AG20443 (cell line): ENCODE results near the gene NOL4L.

Experiments
- DNase-seq: peaks from one replicate; pipeline ENCODE4 v3.0.0; 2012; ENCODE audit warnings: low spot score, mixed read lengths

Gene NOL4L

GRCh38 chr20:32483351-32484224 lies 101.5 kb downstream of the NOL4L start:
- peak; percentile 82 for DNase-seq

DNA sequence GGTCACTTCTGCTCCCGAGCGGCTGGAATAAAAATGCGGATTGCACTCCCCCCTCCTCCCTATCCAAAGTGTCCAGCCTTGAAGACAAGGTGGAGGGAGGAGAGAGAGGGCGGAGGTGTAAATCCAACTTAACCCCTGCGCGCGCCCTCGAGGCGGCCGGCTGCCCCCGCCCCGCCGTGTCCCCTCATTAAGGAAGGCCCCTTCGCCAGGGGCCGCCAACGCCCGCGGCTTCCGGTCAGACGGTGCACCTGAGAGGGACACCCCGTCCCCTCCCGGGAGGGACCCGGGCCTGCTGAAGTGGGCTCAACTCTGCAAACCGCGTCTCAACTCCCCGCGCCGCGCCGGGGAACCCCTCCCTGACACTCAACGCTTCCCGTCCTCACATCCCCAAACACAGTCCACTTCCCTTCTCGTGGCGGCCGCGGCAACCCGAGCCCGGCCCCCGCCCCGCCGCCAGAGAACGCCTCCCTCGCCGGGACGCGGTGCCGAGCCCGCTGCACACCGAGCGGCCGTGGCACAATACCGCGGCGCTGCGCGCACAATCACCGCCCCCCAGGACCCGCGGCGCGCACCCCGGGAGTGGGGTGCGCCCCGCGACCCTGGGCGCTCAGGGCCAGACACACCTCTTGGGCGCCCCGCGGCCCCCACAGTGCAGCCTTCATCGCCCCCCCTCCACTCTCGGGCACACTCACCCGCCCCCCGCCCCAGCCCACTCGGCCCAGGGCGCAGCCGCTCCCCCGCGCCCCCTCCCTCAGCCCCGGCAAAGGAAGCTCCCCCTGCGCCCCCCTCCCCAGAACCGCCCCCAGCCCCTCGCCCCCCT lies 102.5 kb downstream of the NOL4L start:
- peak; percentile 59 for DNase-seq

GRCh38 chr20:32482143-32482441 lies 103.0 kb downstream of the NOL4L start:
- no peak for DNase-seq

GRCh38 chr20:32481311-32482142 lies 103.6 kb downstream of the NOL4L start:
- no peak for DNase-seq

DNA sequence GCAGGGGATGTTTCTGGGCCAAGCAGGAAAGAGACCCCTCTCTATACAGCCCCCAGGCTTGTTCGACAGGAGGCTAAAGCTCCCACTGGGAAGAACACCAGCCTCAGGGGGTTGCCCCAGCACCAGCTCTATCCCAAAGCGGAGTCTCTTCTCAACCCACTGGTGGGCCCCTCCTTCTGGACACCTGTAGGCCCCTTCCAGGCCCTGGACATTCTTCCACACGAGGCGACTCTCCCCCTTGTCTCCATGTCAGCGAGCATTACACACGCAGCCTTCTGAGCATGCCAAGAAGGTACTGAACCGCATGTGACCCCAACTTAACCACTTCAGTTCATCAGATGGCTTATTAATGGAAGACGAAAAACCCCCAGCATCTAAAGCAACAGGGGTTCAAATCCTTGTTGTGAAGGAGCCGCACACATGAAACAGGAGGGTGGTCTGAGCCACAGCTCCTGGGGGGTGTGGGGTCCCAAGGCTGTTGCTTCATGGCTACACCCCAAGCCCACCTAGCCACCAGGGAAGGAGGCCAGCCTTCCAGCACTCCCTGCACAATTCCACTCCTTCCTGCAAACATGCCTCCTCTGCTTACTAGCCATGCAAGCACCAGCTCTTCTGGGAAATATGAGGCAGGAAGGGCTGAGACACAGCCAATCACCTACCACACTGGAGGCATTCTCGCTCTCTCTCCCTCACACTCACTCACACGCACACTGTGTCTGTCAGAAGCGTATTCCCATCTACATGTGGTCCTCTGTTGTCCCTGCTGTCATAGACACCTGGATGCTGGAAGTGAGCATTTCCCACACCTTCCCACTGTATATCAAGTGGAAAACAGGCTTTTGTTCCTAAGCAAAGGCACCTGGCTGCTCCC lies 104.5 kb downstream of the NOL4L start:
- DNase-seq = no peak

- no peak for DNase-seq
Measured at GRCh38 chr20:32479697-32480171, 105.4 kb downstream of the NOL4L start.

GRCh38 chr20:32479012-32479411 lies 106.1 kb downstream of the NOL4L start:
- no peak for DNase-seq

GRCh38 chr20:32478576-32478975 lies 106.6 kb downstream of the NOL4L start:
- no peak for DNase-seq

DNA sequence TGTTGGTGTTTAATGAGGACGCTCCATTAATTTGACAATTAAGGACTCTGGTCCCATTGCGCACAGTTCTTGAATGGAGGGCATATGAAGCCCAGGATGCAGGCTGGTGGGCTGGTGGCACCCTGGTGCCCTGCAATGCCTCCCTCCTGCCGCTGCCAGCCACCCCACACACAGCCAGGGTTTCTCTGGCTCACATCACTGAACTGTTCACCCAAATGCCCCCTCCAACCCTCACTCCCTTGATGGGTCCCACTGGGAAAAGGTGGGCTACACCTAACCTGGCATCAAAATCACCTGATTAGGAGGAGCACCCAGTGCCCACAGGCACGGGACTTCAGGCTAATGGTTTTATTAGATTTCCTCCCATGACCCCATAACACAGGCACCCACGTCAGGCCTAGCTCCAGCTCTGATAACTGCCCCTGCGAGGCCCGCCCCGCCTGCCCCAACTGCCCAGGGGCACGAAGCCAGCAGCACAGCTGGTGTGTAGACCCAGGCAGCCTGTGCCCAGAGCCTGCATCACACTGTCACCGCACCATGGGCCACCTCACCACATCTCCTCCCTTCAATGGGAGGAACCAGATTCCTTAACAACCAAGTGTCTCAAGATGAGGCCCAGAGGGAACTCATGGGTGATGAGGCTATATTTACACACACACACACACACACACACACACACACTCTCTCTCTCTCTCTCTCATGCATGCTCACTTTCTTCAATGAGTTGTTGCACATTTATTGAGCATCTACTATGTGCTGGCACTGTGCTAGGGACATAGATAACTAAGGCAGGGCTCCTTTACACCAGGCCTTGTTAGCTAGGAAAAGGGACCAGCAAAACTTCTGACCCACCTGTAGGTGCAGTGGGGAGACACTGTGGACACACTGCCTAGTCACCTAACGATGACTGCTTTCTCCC lies 107.3 kb downstream of the NOL4L start:
- no peak for DNase-seq

- no peak for DNase-seq
Measured at GRCh38 chr20:32476684-32477593, 108.2 kb downstream of the NOL4L start.

DNA sequence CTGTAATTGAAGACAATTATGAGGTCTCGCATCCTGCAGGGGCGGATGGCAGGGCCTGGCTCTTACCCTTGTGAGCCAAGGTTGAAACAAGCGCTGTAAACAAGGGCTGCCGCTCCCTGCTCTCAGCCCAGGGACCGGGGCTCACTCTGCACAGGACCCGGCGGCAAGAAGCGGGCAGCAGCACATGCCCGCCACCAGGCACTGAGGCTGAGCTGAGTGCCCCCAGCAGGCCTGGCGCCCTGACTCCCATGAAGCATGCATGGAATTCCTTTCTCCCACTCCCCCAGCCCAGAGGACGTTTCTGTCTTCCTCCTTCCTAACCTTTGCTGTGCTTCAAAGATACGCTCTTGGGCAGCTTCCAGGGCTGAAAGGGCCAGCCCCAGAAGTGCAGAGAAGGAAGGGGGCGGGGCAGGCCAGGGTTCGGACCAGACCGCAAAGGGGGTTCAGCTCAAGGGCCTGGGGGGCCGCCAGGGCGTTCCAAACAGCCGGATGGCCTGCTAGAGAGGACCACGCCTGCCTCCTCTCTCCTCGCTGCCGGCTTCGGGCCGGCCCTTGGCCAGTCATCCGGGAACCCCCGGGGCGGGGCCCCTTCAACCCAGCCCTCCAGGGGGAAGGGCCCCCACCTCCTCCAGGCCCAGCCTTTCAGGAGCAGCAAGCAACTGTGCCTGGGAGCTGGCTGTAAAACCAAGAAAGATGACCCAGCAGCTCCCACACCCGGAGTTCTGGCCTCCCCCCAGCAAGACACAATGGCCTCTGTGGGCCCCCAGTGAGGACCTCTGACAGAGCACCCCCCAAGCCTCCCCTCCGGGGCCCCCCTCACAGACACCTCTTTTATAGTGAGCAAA lies 109.9 kb downstream of the NOL4L start:
- DNase-seq = peak; percentile 99

- DNase-seq = no peak
Measured at GRCh38 chr20:32474717-32474966, 110.5 kb downstream of the NOL4L start.

- no peak for DNase-seq
Measured at GRCh38 chr20:32474009-32474716, 111.0 kb downstream of the NOL4L start.

GRCh38 chr20:32473231-32474008 lies 111.7 kb downstream of the NOL4L start:
- no peak for DNase-seq

- DNase-seq = no peak
Measured at GRCh38 chr20:32472581-32473207, 112.4 kb downstream of the NOL4L start.

GRCh38 chr20:32470940-32471339 lies 114.2 kb downstream of the NOL4L start:
- DNase-seq = no peak
